BLaER1 treated with 17β-estradiol and CSF1 and Interleukin-3, amounts not matched to agents 10 nM and 100 nM (cell line): ENCODE results near the gene ITGB5.

ENCODE experiments used
- H3K27ac ChIP-seq, 11 experiments: shearing (Covaris generic); formaldehyde crosslinking; 2 replicates each; pipeline ENCODE4 v1.8.1; 2022
- H3K27me3 ChIP-seq, 11 experiments: shearing (Covaris generic); formaldehyde crosslinking; 2 replicates each; pipeline ENCODE4 v1.8.1; 2022
- H3K36me3 ChIP-seq, 11 experiments: shearing (Covaris generic); formaldehyde crosslinking; 2 replicates each; pipeline ENCODE4 v1.8.1; 2022
- H3K4me1 ChIP-seq, 10 experiments: shearing (Covaris generic); formaldehyde crosslinking; 2 replicates each; pipeline ENCODE4 v1.8.1; 2022
- H3K4me2 ChIP-seq, 11 experiments: shearing (Covaris generic); formaldehyde crosslinking; 2 replicates each; pipeline ENCODE4 v1.8.1; 2022
- H3K4me3 ChIP-seq, 10 experiments: shearing (Covaris generic); formaldehyde crosslinking; 2 replicates each; pipeline ENCODE4 v1.8.1; 2022
- H3K9ac ChIP-seq, 11 experiments: shearing (Covaris generic); formaldehyde crosslinking; 2 replicates each; pipeline ENCODE4 v1.8.1; 2022
- H3K9me3 ChIP-seq, 11 experiments: shearing (Covaris generic); formaldehyde crosslinking; replicated peaks in 1 of 11; 2 replicates each; pipeline ENCODE4 v1.8.1; 2022
- H4K20me1 ChIP-seq, 11 experiments: shearing (Covaris generic); formaldehyde crosslinking; 2 replicates each; pipeline ENCODE4 v1.8.1; 2022
- Cebpa-rat ChIP-seq, 11 experiments: shearing (Covaris generic); IDR thresholded peaks; 2 replicates each; pipeline ENCODE4 v1.8.1; 2022

ITGB5 gene

GRCh38 chr3:124769462-124769861 lies 117.7 kb downstream of the ITGB5 start:
- Histone ChIP-seq H3K9me3 (no peaks in the 10 kb centered on the region), H3K4me2 (no peak overlapping the region), H3K4me1 (peaks cover 8 to 23% (median 16%) of the 10 kb centered on the region in 10 experiments; a peak in 19 of 20 replicates), H3K4me3 (no peak overlapping the region), H3K36me3 (peaks cover 0 to 71% (median 0%) of the 10 kb centered on the region in 11 experiments; a peak in 5 of 22 replicates), H3K27me3 (peaks cover 7 to 36% (median 31%) of the 10 kb centered on the region in 11 experiments; a peak in 21 of 22 replicates), H3K9ac (no peak overlapping the region), H4K20me1 (peaks cover 0 to 6% (median 0%) of the 10 kb centered on the region in 11 experiments; a peak in 1 of 22 replicates), H3K27ac (no peak overlapping the region)
- TF ChIP-seq Cebpa-rat (IDR thresholded peaks at IDR 0.05), result no peak

GRCh38 chr3:124768812-124769211 lies 118.4 kb downstream of the ITGB5 start:
- peaks cover 8 to 23% (median 16%) of the 10 kb centered on the region in 10 experiments; a peak in 19 of 20 replicates for H3K4me1 ChIP-seq
- H3K27me3 ChIP-seq, result peaks cover 4 to 30% (median 29%) of the 10 kb centered on the region in 11 experiments; a peak in 21 of 22 replicates
- no peak overlapping the region for H3K9ac ChIP-seq
- no peak overlapping the region for H3K4me2 ChIP-seq
- H3K9me3 ChIP-seq, result no peaks in the 10 kb centered on the region
- H3K36me3 ChIP-seq, result peaks cover 0 to 71% (median 0%) of the 10 kb centered on the region in 11 experiments; a peak in 5 of 22 replicates
- peaks cover 0 to 6% (median 0%) of the 10 kb centered on the region in 11 experiments; a peak in 1 of 22 replicates for H4K20me1 ChIP-seq
- H3K27ac ChIP-seq, result no peak overlapping the region
- no peak for TF ChIP-seq Cebpa-rat (IDR thresholded peaks at IDR 0.05)
- H3K4me3 ChIP-seq, result no peak overlapping the region

- no peak for TF ChIP-seq Cebpa-rat (IDR thresholded peaks at IDR 0.05)
- no peak overlapping the region for H3K4me3 ChIP-seq
- no peak overlapping the region for H3K27ac ChIP-seq
- H3K4me2 ChIP-seq, result no peak overlapping the region
- H3K4me1 ChIP-seq, result peaks cover 9 to 27% (median 17%) of the 10 kb centered on the region in 10 experiments; a peak in 19 of 20 replicates
- 0 out of 22 replicates have a peak, but pooled peaks cover 0 to 5% (median 0%) of the 10 kb centered on the region in 11 experiments for H4K20me1 ChIP-seq
- H3K9ac ChIP-seq, result no peak overlapping the region
- H3K9me3 ChIP-seq, result no peaks in the 10 kb centered on the region
- peaks cover 0 to 19% (median 18%) of the 10 kb centered on the region in 11 experiments; a peak in 20 of 22 replicates for H3K27me3 ChIP-seq
- H3K36me3 ChIP-seq, result peaks cover 0 to 74% (median 0%) of the 10 kb centered on the region in 11 experiments; a peak in 6 of 22 replicates
These were observed 119.5 kb downstream of the ITGB5 start for GRCh38 chr3:124767691-124768090.

GRCh38 chr3:124767264-124767663 lies 119.9 kb downstream of the ITGB5 start:
- Histone ChIP-seq H3K4me3 (no peak overlapping the region), H3K9ac (no peak overlapping the region), H4K20me1 (0 out of 22 replicates have a peak, but pooled peaks cover 0 to 1% (median 0%) of the 10 kb centered on the region in 11 experiments), H3K27ac (no peak overlapping the region), H3K4me1 (peaks cover 6 to 27% (median 19%) of the 10 kb centered on the region in 10 experiments), H3K27me3 (peaks cover 0 to 15% (median 14%) of the 10 kb centered on the region in 11 experiments; a peak in 20 of 22 replicates), H3K9me3 (no peaks in the 10 kb centered on the region), H3K36me3 (peaks cover 0 to 74% (median 0%) of the 10 kb centered on the region in 11 experiments; a peak in 6 of 22 replicates), H3K4me2 (no peak overlapping the region)
- TF ChIP-seq Cebpa-rat (IDR thresholded peaks at IDR 0.05), result no peak

- Histone ChIP-seq H3K4me1 (peaks cover 9 to 30% (median 23%) of the 10 kb centered on the region in 10 experiments), H3K9ac (no peak overlapping the region), H3K4me3 (no peak overlapping the region), H3K27ac (no peak overlapping the region), H3K36me3 (peaks cover 0 to 74% (median 0%) of the 10 kb centered on the region in 11 experiments; a peak in 6 of 22 replicates), H4K20me1 (no peaks in the 10 kb centered on the region), H3K4me2 (no peak overlapping the region), H3K9me3 (no peaks in the 10 kb centered on the region), H3K27me3 (peaks cover 0 to 6% (median 5%) of the 10 kb centered on the region in 11 experiments; a peak in 20 of 22 replicates)
- no peak for TF ChIP-seq Cebpa-rat (IDR thresholded peaks at IDR 0.05)
These were observed 120.8 kb downstream of the ITGB5 start for GRCh38 chr3:124766113-124767095.

- Histone ChIP-seq H3K4me2 (peak overlapping the region in 6 of 11 experiments; percentile 6 to 41 (median 16); a peak in 7 of 22 replicates), H3K27me3 (no peaks in the 10 kb centered on the region), H3K36me3 (peaks cover 0 to 73% (median 0%) of the 10 kb centered on the region in 11 experiments; a peak in 6 of 22 replicates), H3K4me1 (peaks cover 10 to 31% (median 23%) of the 10 kb centered on the region in 10 experiments), H3K9me3 (no peaks in the 10 kb centered on the region), H3K4me3 (no peak overlapping the region), H4K20me1 (no peaks in the 10 kb centered on the region), H3K9ac (no peak overlapping the region), H3K27ac (no peak overlapping the region)
- no peak for TF ChIP-seq Cebpa-rat (IDR thresholded peaks at IDR 0.05)
These were observed 121.8 kb downstream of the ITGB5 start for GRCh38 chr3:124765197-124765840.

GRCh38 chr3:124764746-124765145 lies 122.4 kb downstream of the ITGB5 start:
- H3K9ac ChIP-seq, result no peak overlapping the region
- H3K4me2 ChIP-seq, result peak overlapping the region in 2 of 11 experiments; percentile 14 to 41; a peak in 1 of 22 replicates
- peaks cover 0 to 67% (median 0%) of the 10 kb centered on the region in 11 experiments; a peak in 6 of 22 replicates for H3K36me3 ChIP-seq
- H3K27ac ChIP-seq, result no peak overlapping the region
- H3K4me1 ChIP-seq, result peaks cover 10 to 31% (median 23%) of the 10 kb centered on the region in 10 experiments
- no peaks in the 10 kb centered on the region for H3K27me3 ChIP-seq
- no peak overlapping the region for H3K4me3 ChIP-seq
- H4K20me1 ChIP-seq, result no peaks in the 10 kb centered on the region
- H3K9me3 ChIP-seq, result no peaks in the 10 kb centered on the region
- no peak for TF ChIP-seq Cebpa-rat (IDR thresholded peaks at IDR 0.05)

- Histone ChIP-seq H3K4me3 (no peak overlapping the region), H4K20me1 (no peaks in the 10 kb centered on the region), H3K36me3 (peaks cover 0 to 60% (median 0%) of the 10 kb centered on the region in 11 experiments; a peak in 5 of 22 replicates), H3K4me1 (peaks cover 10 to 31% (median 23%) of the 10 kb centered on the region in 10 experiments), H3K9ac (no peak overlapping the region), H3K27me3 (no peaks in the 10 kb centered on the region), H3K9me3 (no peaks in the 10 kb centered on the region), H3K27ac (no peak overlapping the region), H3K4me2 (no peak overlapping the region)
- TF ChIP-seq Cebpa-rat (IDR thresholded peaks at IDR 0.05), result no peak
These were observed 123.4 kb downstream of the ITGB5 start for GRCh38 chr3:124763644-124764358.
